Stimulated activated CD8-positive, alpha-beta memory T cell treated with anti-CD3 and anti-CD28 coated beads, Interleukin-7, amount 100 ng/mL, for 48 hours (primary cell): Measurements from ENCODE around the gene TRAPPC3.
"Not testable (repeated sequence)": the region's sequence is repeated elsewhere in the genome, so short reads cannot be mapped to it uniquely, and the experiment has no call there.

Experiments
- DNase-seq, 2 donors: peaks; one replicate each; pipeline ENCODE4 v3.0.0-alpha.2; 2020; ENCODE audit warnings: low read depth in 1 of 2; ENCODE audit errors: extremely low read depth in 1 of 2

The TRAPPC3 gene

GRCh38 chr1:36166938-36167905 is 17.9 kb upstream of the TRAPPC3 start:
- no peak for DNase-seq

GRCh38 chr1:36166136-36166535 is 16.9 kb upstream of the TRAPPC3 start:
- DNase-seq, result no peak

- no peak for DNase-seq
Observed at GRCh38 chr1:36165145-36165544, 15.9 kb upstream of the TRAPPC3 start.

- no peak for DNase-seq
Observed at GRCh38 chr1:36164361-36164760, 15.1 kb upstream of the TRAPPC3 start.

GRCh38 chr1:36163426-36163825 is 14.1 kb upstream of the TRAPPC3 start:
- DNase-seq, result no peak

GRCh38 chr1:36162680-36163239 is 13.5 kb upstream of the TRAPPC3 start:
- DNase-seq, result no peak

- DNase-seq, result no peak
Observed at GRCh38 chr1:36161641-36162531, 12.6 kb upstream of the TRAPPC3 start.

GRCh38 chr1:36160949-36161485 is 11.7 kb upstream of the TRAPPC3 start:
- peak; percentile 51 to 77 for DNase-seq

- no peak for DNase-seq
Observed at GRCh38 chr1:36160388-36160948, 11.2 kb upstream of the TRAPPC3 start.

GRCh38 chr1:36159614-36160387 is 10.5 kb upstream of the TRAPPC3 start:
- no peak for DNase-seq

- DNase-seq, result not testable (repeated sequence)
Observed at GRCh38 chr1:36158827-36159252, 9.6 kb upstream of the TRAPPC3 start.

- no peak for DNase-seq
Observed at GRCh38 chr1:36157973-36158826, 8.9 kb upstream of the TRAPPC3 start.

GRCh38 chr1:36157115-36157903 is 8.0 kb upstream of the TRAPPC3 start:
- DNase-seq, result no peak

GRCh38 chr1:36156329-36157114 is 7.2 kb upstream of the TRAPPC3 start:
- DNase-seq, result peak in 1 of 2 donors; percentile 50

GRCh38 chr1:36155408-36156328 is 6.4 kb upstream of the TRAPPC3 start, which contains the start of gene MAP7D1:
MAP7D1 (plus strand) TSS chr1:36156160; CDS start chr1:36156418, 258 bp downstream.
- DNase-seq, result peak; percentile 63 to 66

- no peak for DNase-seq
Observed at GRCh38 chr1:36154765-36155407, 5.6 kb upstream of the TRAPPC3 start.
